ENCODE results near the gene SZT2. TPM values are rescaled to one million over a fixed set of nuclear protein-coding genes. Genes with fewer than 3 reads are reported as not detected.

SZT2 gene
- total RNA-seq, 1 experiment from 2014 or later: 77.3 TPM

- H3K27me3 Mint-ChIP-seq (ENCODE audit: unreplicated experiment): no peaks in the 10 kb centered on the region
- peaks cover 22% of the 10 kb centered on the region for H3K4me1 Mint-ChIP-seq (ENCODE audit: low read depth, unreplicated experiment)
- CTCF ChIA-PET: no interaction called here
- peaks cover 8% of the 10 kb centered on the region for H3K9me3 Mint-ChIP-seq (ENCODE audit: low read depth, unreplicated experiment)
- no peak for TF ChIP-seq CTCF (IDR thresholded peaks at IDR 0.05; ENCODE audit: unreplicated experiment)
- no peak overlapping the region for H3K4me3 Mint-ChIP-seq (ENCODE audit: low read depth, unreplicated experiment)
- intact Hi-C loops (cut with micrococcal nuclease; ENCODE audit: unreplicated experiment): no loop called here
- DNase-seq: no peak
- H3K27ac Mint-ChIP-seq (ENCODE audit: unreplicated experiment): no peak overlapping the region
- H3K36me3 Mint-ChIP-seq (ENCODE audit: insufficient read depth, unreplicated experiment): peaks cover 4% of the 10 kb centered on the region
- no TSS peak for BruUV-seq (replicated peaks)
These were observed 89.7 kb downstream of the SZT2 start for GRCh38 chr1:43479414-43479813.

DNA sequence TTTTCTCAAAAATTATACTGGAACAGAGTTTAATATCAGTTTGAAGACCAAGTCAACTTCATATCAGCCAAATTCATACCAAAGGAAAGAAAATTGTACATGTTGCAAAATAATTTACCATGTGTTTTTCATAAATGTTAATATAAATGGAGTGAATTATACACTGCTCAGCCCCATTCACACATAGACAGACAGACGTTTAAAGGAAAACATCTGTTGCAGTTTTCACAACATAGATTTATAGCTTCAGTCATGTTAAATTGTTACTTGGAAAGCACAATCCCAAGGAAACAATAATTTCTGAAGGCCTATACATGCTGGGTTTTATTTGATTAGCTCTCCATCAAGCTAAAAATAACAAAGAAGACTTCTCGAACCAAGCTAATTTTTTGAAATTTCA is 91.8 kb downstream of the SZT2 start:
- H3K27ac Mint-ChIP-seq (ENCODE audit: unreplicated experiment): no peak overlapping the region
- peaks cover 8% of the 10 kb centered on the region for H3K9me3 Mint-ChIP-seq (ENCODE audit: low read depth, unreplicated experiment)
- CTCF ChIA-PET: interaction anchor here (0.7 kb wide), 1 partner anchor 547 kb away, joined by 4 read pairs; no protein-coding TSS in a partner anchor
- intact Hi-C loops (cut with micrococcal nuclease; ENCODE audit: unreplicated experiment): no loop called here
- no peak overlapping the region for H3K4me3 Mint-ChIP-seq (ENCODE audit: low read depth, unreplicated experiment)
- H3K4me1 Mint-ChIP-seq (ENCODE audit: low read depth, unreplicated experiment): peaks cover 8% of the 10 kb centered on the region
- TF ChIP-seq CTCF (IDR thresholded peaks at IDR 0.05; ENCODE audit: unreplicated experiment): no peak
- DNase-seq: no peak
- no peaks in the 10 kb centered on the region for H3K27me3 Mint-ChIP-seq (ENCODE audit: unreplicated experiment)
- H3K36me3 Mint-ChIP-seq (ENCODE audit: insufficient read depth, unreplicated experiment): no peaks in the 10 kb centered on the region
- no TSS peak for BruUV-seq (replicated peaks)

DNA sequence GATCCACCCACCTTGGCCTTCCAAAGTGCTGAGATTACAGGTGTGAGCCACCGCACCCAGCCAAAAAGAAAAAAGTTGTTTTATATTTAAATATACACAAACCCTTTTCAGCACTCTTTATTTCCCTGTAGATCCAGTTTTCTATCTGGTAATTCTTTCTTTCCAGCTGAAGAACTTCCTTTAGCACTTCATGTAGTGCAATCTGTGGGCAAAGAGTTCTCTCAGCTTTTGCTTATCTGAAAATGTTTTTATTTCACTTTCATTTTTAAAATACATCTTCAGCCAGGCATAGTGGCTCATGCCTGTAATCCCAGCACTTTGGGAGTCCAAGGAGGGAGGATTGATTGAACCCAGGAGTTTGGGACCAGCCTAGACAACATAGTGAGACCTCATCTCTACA is 92.5 kb downstream of the SZT2 start:
- BruUV-seq (replicated peaks): no TSS peak
- peaks cover 8% of the 10 kb centered on the region for H3K9me3 Mint-ChIP-seq (ENCODE audit: low read depth, unreplicated experiment)
- TF ChIP-seq CTCF (IDR thresholded peaks at IDR 0.05; ENCODE audit: unreplicated experiment): no peak
- CTCF ChIA-PET: no interaction called here
- H3K4me3 Mint-ChIP-seq (ENCODE audit: low read depth, unreplicated experiment): no peak overlapping the region
- no peak overlapping the region for H3K27ac Mint-ChIP-seq (ENCODE audit: unreplicated experiment)
- DNase-seq: no peak
- no peaks in the 10 kb centered on the region for H3K27me3 Mint-ChIP-seq (ENCODE audit: unreplicated experiment)
- peaks cover 1% of the 10 kb centered on the region for H3K4me1 Mint-ChIP-seq (ENCODE audit: low read depth, unreplicated experiment)
- intact Hi-C loops (cut with micrococcal nuclease; ENCODE audit: unreplicated experiment): no loop called here
- H3K36me3 Mint-ChIP-seq (ENCODE audit: insufficient read depth, unreplicated experiment): no peaks in the 10 kb centered on the region

DNA sequence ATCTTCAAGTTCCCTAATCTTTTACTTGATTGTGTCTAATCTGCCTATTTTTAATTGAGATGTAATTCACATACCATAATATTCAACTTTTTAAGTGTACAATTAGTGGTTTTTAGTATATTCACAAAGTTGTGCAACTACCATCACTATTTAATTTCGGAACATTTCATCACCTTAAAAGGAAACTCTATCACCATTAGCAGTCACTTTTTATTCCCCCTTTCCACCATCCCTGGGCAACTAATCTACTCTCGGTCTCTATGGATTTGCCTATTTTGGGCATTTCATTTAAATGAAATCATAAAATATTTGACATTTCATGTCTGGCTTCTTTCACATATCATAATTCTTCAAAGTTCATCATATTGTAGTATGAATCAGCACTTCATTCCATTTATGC is 94.7 kb downstream of the SZT2 start:
- intact Hi-C loops (cut with micrococcal nuclease; ENCODE audit: unreplicated experiment): no loop called here
- H3K27ac Mint-ChIP-seq (ENCODE audit: unreplicated experiment): no peak overlapping the region
- TF ChIP-seq CTCF (IDR thresholded peaks at IDR 0.05; ENCODE audit: unreplicated experiment): no peak
- DNase-seq: no peak
- no peaks in the 10 kb centered on the region for H3K27me3 Mint-ChIP-seq (ENCODE audit: unreplicated experiment)
- H3K4me1 Mint-ChIP-seq (ENCODE audit: low read depth, unreplicated experiment): no peaks in the 10 kb centered on the region
- peaks cover 7% of the 10 kb centered on the region for H3K9me3 Mint-ChIP-seq (ENCODE audit: low read depth, unreplicated experiment)
- H3K4me3 Mint-ChIP-seq (ENCODE audit: low read depth, unreplicated experiment): no peak overlapping the region
- CTCF ChIA-PET: no interaction called here
- no peaks in the 10 kb centered on the region for H3K36me3 Mint-ChIP-seq (ENCODE audit: insufficient read depth, unreplicated experiment)
- BruUV-seq (replicated peaks): no TSS peak
